Endodermal cell (in vitro differentiated cells): Measurements from ENCODE around the gene SSBP3. TPM values are rescaled to one million over a fixed set of nuclear protein-coding genes. Genes with fewer than 3 reads are reported as not detected.

Experiments
- DNase-seq: peaks from one replicate; pipeline ENCODE4 v3.0.0-alpha.2; 2017
- H3K27ac ChIP-seq: 2 replicates; pipeline ENCODE4 v1.5.1; 2013; ENCODE audit warnings: mild to moderate bottlenecking, low read depth, low read length, moderate library complexity
- H3K27me3 ChIP-seq: 2 replicates; pipeline ENCODE4 v1.6.1; 2013; ENCODE audit warnings: mild to moderate bottlenecking, low read length, moderate library complexity; ENCODE audit not compliant: insufficient read depth, control insufficient read depth, poor library complexity, severe bottlenecking
- H3K36me3 ChIP-seq: 2 replicates; pipeline ENCODE4 v1.7.0; 2013; ENCODE audit warnings: mild to moderate bottlenecking, low read length, moderate library complexity; ENCODE audit not compliant: control insufficient read depth, insufficient read depth
- H3K4me1 ChIP-seq: one replicate; pipeline ENCODE4 v1.7.0; 2013; ENCODE audit warnings: low read length; ENCODE audit not compliant: control insufficient read depth, insufficient read depth
- H3K4me3 ChIP-seq: 2 replicates; pipeline ENCODE4 v1.5.1; 2013; ENCODE audit warnings: mild to moderate bottlenecking, low read length, moderate library complexity
- H3K9ac ChIP-seq: 2 replicates; pipeline ENCODE4 v1.6.1; 2013; ENCODE audit warnings: mild to moderate bottlenecking, low read length, moderate library complexity; ENCODE audit not compliant: poor library complexity, severe bottlenecking; ENCODE audit errors: extremely low read depth
- H3K9me3 ChIP-seq: 2 replicates; pipeline ENCODE4 v1.6.1; 2013; ENCODE audit warnings: mild to moderate bottlenecking, low read length, moderate library complexity; ENCODE audit not compliant: control insufficient read depth
- H3K27ac Mint-ChIP-seq: 2 replicates; pipeline ENCODE4 v1.8.0; 2020; ENCODE audit warnings: mixed read lengths
- H3K27me3 Mint-ChIP-seq: 2 replicates; pipeline ENCODE4 v1.8.0; 2021; ENCODE audit warnings: mild to moderate bottlenecking, mixed read lengths; ENCODE audit not compliant: insufficient read depth
- H3K36me3 Mint-ChIP-seq: 2 replicates; pipeline ENCODE4 v1.8.0; 2020; ENCODE audit warnings: low read depth, mixed read lengths
- H3K4me1 Mint-ChIP-seq: 2 replicates; pipeline ENCODE4 v1.8.0; 2020; ENCODE audit warnings: mixed read lengths
- H3K4me3 Mint-ChIP-seq: 2 replicates; pipeline ENCODE4 v1.8.0; 2020; ENCODE audit warnings: mild to moderate bottlenecking, moderate library complexity, mixed read lengths
- H3K9me3 Mint-ChIP-seq: 2 replicates; pipeline ENCODE4 v1.8.0; 2020; ENCODE audit warnings: mild to moderate bottlenecking, mixed read lengths
- CTCF ChIP-seq: fragments of 200-600 bp; sonication (generic); conservative IDR thresholded peaks from 2 replicates; pipeline ENCODE4 v1.5.0; 2021; ENCODE audit warnings: antibody characterized with exemption, mild to moderate bottlenecking
- WGBS, 2 experiments: methylation state at CpG; one replicate each; pipeline versions ENCODE4 v1.1.5 to v1.1.7; 2013; ENCODE audit warnings: missing lambda C conversion rate in 2 of 2, mixed read lengths in 1 of 2; ENCODE audit not compliant: insufficient coverage in 1 of 2, insufficient read length in 1 of 2; 5-methylcytosine and 5-hydroxymethylcytosine counted together
- total RNA-seq, 2 donors: library from RNA; stranded (reverse); fragmentation: NEBNext Ultra II Directional in 1 of 2; extraction: Animal tissue kit (Norgen Biotek cat#: 25700) in 1 of 2; gene quantifications; 2 replicates in 1 of 2; 3 replicates in 1 of 2; pipeline ENCODE4 v1.2.1, GENCODE V29; 2021

SSBP3 gene
- total RNA-seq, 2 donors from 2014 or later, result 342 TPM

GRCh38 chr1:54204199-54204598 is 202.0 kb downstream of the SSBP3 start:
- Histone ChIP-seq H3K4me3 (no peak overlapping the region), H3K36me3 (peaks cover 52% of the 10 kb centered on the region), H3K9me3 (no peaks in the 10 kb centered on the region), H3K9ac (no peak overlapping the region), H3K4me1 (peaks cover under 1% of the 10 kb centered on the region), H3K27ac (no peak overlapping the region), H3K27me3 (no peaks in the 10 kb centered on the region)
- no peak for TF ChIP-seq CTCF
- H3K36me3 Mint-ChIP-seq, result peaks cover 43% of the 10 kb centered on the region
- no peak overlapping the region for H3K27ac Mint-ChIP-seq
- H3K4me1 Mint-ChIP-seq, result peaks cover 26% of the 10 kb centered on the region
- no peaks in the 10 kb centered on the region for H3K9me3 Mint-ChIP-seq
- H3K27me3 Mint-ChIP-seq, result no peaks in the 10 kb centered on the region
- no peak overlapping the region for H3K4me3 Mint-ChIP-seq
- WGBS, 2 experiments, result 77 to 82% methylated on average over 7 of the region's 7 CpGs
- no peak for DNase-seq

- H3K27ac Mint-ChIP-seq, result peak overlapping the region; percentile 91
- peaks cover 18% of the 10 kb centered on the region for H3K4me1 Mint-ChIP-seq
- no peak for TF ChIP-seq CTCF
- no peaks in the 10 kb centered on the region for H3K27me3 ChIP-seq
- H3K36me3 ChIP-seq, result peaks cover 25% of the 10 kb centered on the region
- H3K9ac ChIP-seq, result peak overlapping the region; percentile 65
- no peaks in the 10 kb centered on the region for H3K9me3 Mint-ChIP-seq
- no peaks in the 10 kb centered on the region for H3K27me3 Mint-ChIP-seq
- no peak overlapping the region for H3K27ac ChIP-seq
- 2 to 20% methylated on average over 2 to 15 of the region's 15 CpGs for WGBS, 2 experiments
- H3K4me1 ChIP-seq, result peaks cover 3% of the 10 kb centered on the region
- H3K9me3 ChIP-seq, result no peaks in the 10 kb centered on the region
- peak overlapping the region; percentile 93 for H3K4me3 Mint-ChIP-seq
- peaks cover 15% of the 10 kb centered on the region for H3K36me3 Mint-ChIP-seq
- no peak for DNase-seq
- H3K4me3 ChIP-seq, result peak overlapping the region; percentile 86
Observed at GRCh38 chr1:54200519-54200997, 205.6 kb downstream of the SSBP3 start.

GRCh38 chr1:54199765-54200518 is 206.3 kb downstream of the SSBP3 start, which contains the start of the genes CYB5RL and MRPL37:
CYB5RL (minus strand) TSS chr1:54200030; CDS start chr1:54195616, 4,414 bp downstream.
MRPL37 (plus strand) TSS chr1:54200167; CDS start chr1:54200244, 77 bp downstream.
- Mint-ChIP-seq H3K27me3 (no peaks in the 10 kb centered on the region), H3K27ac (peak within 1 kb of the TSS; percentile 91), H3K9me3 (no peaks in the 10 kb centered on the region), H3K4me1 (peaks cover 18% of the 10 kb centered on the region), H3K4me3 (peak within 1 kb of the TSS; percentile 93), H3K36me3 (peaks cover 8% of the 10 kb centered on the region)
- 0 to 1% methylated on average over 20 to 51 of the region's 51 CpGs for WGBS, 2 experiments
- Histone ChIP-seq H3K4me3 (peak within 1 kb of the TSS; percentile 86), H3K9me3 (no peaks in the 10 kb centered on the region), H3K27ac (no peak within 1 kb of the TSS), H3K9ac (peak within 1 kb of the TSS; percentile 65), H3K36me3 (peaks cover 19% of the 10 kb centered on the region), H3K27me3 (no peaks in the 10 kb centered on the region), H3K4me1 (peaks cover 3% of the 10 kb centered on the region)
- TF ChIP-seq CTCF, result no peak
- DNase-seq, result peak; percentile 99
